ENCODE data around the gene DXO.

GRCh38 chr6:31945507-31946369 lies 26.2 kb downstream of the DXO start, which contains the start of gene CFB:
- TF ChIP-seq CTCF (IDR thresholded peaks at IDR 0.05; ENCODE audit: insufficient read depth, low read length, poor library complexity, severe bottlenecking), result no peak
- TF ChIP-seq EZH2phosphoT487 (conservative IDR thresholded peaks at IDR 0.05; ENCODE audit: low read length), result no peak

Measured in SU-DHL-6 (cell line).